Panc1 (cell line): Measurements from ENCODE around the gene ADAM22. TPM values are rescaled to one million over a fixed set of nuclear protein-coding genes. Genes with fewer than 3 reads are reported as not detected.

Source experiments
- ATAC-seq: fragments of 200-7000 bp; cut with Tn5 transposase; 2 replicates; pipeline ENCODE4 v1.9.1; 2020; ENCODE audit warnings: mild to moderate bottlenecking, moderate library complexity
- BruUV-seq: library from RNA; stranded (reverse); fragments of 400-500 nt; replicated peaks from 2 replicates; lab custom pipeline; 2021; lab: Mats Ljungman, UMichigan
- CTCF ChIA-PET: fragments of 300-600 bp; sonication (Branson Sonifier 250); formaldehyde crosslinking; loops from one replicate; lab custom pipeline; 2022; ENCODE audit warnings: antibody characterized with exemption; lab: Charles Lee
- POLR2A ChIA-PET: fragments of 300-600 bp; sonication (Branson Sonifier 250); formaldehyde crosslinking; loops from one replicate; lab custom pipeline; 2022; ENCODE audit warnings: antibody characterized with exemption; lab: Charles Lee
- DNase-seq: peaks from one replicate; pipeline ENCODE4 v3.0.0-alpha.2; 2010; ENCODE audit warnings: low read depth, low spot score
- H3K27ac ChIP-seq: 2 replicates; pipeline ENCODE4 v1.5.1; 2011; ENCODE audit warnings: mild to moderate bottlenecking, low read length, inconsistent platforms
- H3K27me3 ChIP-seq: fragments of 200-500 bp; sonication (Bioruptor generic); 2 replicates; pipeline ENCODE4 v1.6.0; 2014; ENCODE audit warnings: low read length, inconsistent platforms; ENCODE audit not compliant: control insufficient read depth, insufficient read depth
- H3K36me3 ChIP-seq: fragments of 200-500 bp; sonication (Bioruptor generic); 2 replicates; pipeline ENCODE4 v1.5.1; 2014; ENCODE audit warnings: inconsistent platforms, mild to moderate bottlenecking, low read length, moderate library complexity; ENCODE audit not compliant: control insufficient read depth, insufficient read depth
- H3K4me1 ChIP-seq: 2 replicates; pipeline ENCODE4 v1.5.1; 2011; ENCODE audit warnings: inconsistent platforms, mild to moderate bottlenecking, low read length, moderate library complexity; ENCODE audit not compliant: control insufficient read depth, insufficient read depth
- H3K4me3 ChIP-seq, 2 experiments: 2 replicates each; pipeline ENCODE4 v1.5.1; 2011 to 2012; ENCODE audit warnings: low read depth in 2 of 2, low read length in 2 of 2, mild to moderate bottlenecking in 2 of 2, inconsistent platforms in 1 of 2, moderate library complexity in 1 of 2
- H3K9me3 ChIP-seq: fragments of 200-500 bp; sonication (Bioruptor generic); 2 replicates; pipeline ENCODE4 v1.5.1; 2014; ENCODE audit warnings: low read depth, mild to moderate bottlenecking, inconsistent platforms, low read length, moderate library complexity; ENCODE audit not compliant: control insufficient read depth, insufficient read depth
- CTCF ChIP-seq: fragments of 450-650 bp; IDR thresholded peaks from 2 replicates; pipeline ENCODE4 v1.5.1; 2017; ENCODE audit warnings: mild to moderate bottlenecking
- POLR2AphosphoS5 ChIP-seq: IDR thresholded peaks from 2 replicates; pipeline ENCODE4 v1.6.1; 2012; ENCODE audit warnings: mild to moderate bottlenecking, low read depth, low read length, moderate library complexity
- REST ChIP-seq, 2 experiments: IDR thresholded peaks; 2 replicates each; pipeline ENCODE4 v1.6.1; 2011 to 2012; ENCODE audit warnings: low read depth in 2 of 2, control low read depth in 1 of 2, low read length in 1 of 2, mild to moderate bottlenecking in 1 of 2, moderate library complexity in 1 of 2; ENCODE audit not compliant: insufficient read depth in 1 of 2
- SIN3A ChIP-seq: IDR thresholded peaks from 2 replicates; pipeline ENCODE4 v1.6.1; 2012; ENCODE audit warnings: low read depth, mild to moderate bottlenecking, low read length, moderate library complexity, borderline replicate concordance; ENCODE audit not compliant: insufficient read depth
- TCF7L2 ChIP-seq: IDR thresholded peaks from 2 replicates; pipeline ENCODE4 v1.6.1; 2011; ENCODE audit warnings: mild to moderate bottlenecking, low read depth, low read length, inconsistent platforms
- in situ Hi-C: cut with HindIII; loops from 2 replicates; pipeline ENCODE4 v1.10.0; 2016; ENCODE audit warnings: low sequenced_read_pairs, low pct_unique_long_range_greater_than_20kb
- intact Hi-C: fragments of 100-400 bp; cut with micrococcal nuclease; formaldehyde crosslinking; loops from one replicate; pipeline ENCODE4 v1.10.0; 2022; ENCODE audit not compliant: unreplicated experiment
- total RNA-seq: library from RNA; stranded (reverse); gene quantifications from one replicate; pipeline ENCODE4 v1.2.1, GENCODE V29; 2021; ENCODE audit not compliant: unreplicated experiment

Gene ADAM22
- total RNA-seq, 1 experiment from 2014 or later = 4.2 TPM

- in situ Hi-C loops = no loop called here
- ChIA-PET POLR2A (no interaction called here), CTCF (no interaction called here)
- H3K36me3 ChIP-seq = no peaks in the 10 kb centered on the region
- DNase-seq (no peak), ATAC-seq (no peak)
- intact Hi-C loops = no loop called here
- H3K9me3 ChIP-seq = no peaks in the 10 kb centered on the region
- no peak overlapping the region for H3K4me3 ChIP-seq
- TF ChIP-seq REST (IDR thresholded peaks at IDR 0.05; ENCODE audit: insufficient read depth in 1 of 2, low read depth in 2 of 2, low read length in 1 of 2) = no peak
- no peak for TF ChIP-seq CTCF
- TF ChIP-seq SIN3A = no peak
- no peak for TF ChIP-seq POLR2AphosphoS5
- no peak for TF ChIP-seq TCF7L2
- H3K27me3 ChIP-seq = no peaks in the 10 kb centered on the region
- H3K27ac ChIP-seq = no peak overlapping the region
- BruUV-seq = no TSS peak
- H3K4me1 ChIP-seq = no peaks in the 10 kb centered on the region
These were observed 113.0 kb downstream of the ADAM22 start for GRCh38 chr7:88046839-88047573.

- DNase-seq = no peak
- no peak overlapping the region for H3K27ac ChIP-seq
- intact Hi-C loops = no loop called here
- no peaks in the 10 kb centered on the region for H3K27me3 ChIP-seq
- no TSS peak for BruUV-seq
- no peak for TF ChIP-seq REST (IDR thresholded peaks at IDR 0.05; ENCODE audit: insufficient read depth in 1 of 2, low read depth in 2 of 2, low read length in 1 of 2)
- TF ChIP-seq CTCF = no peak
- no peak for TF ChIP-seq TCF7L2
- no peak for TF ChIP-seq POLR2AphosphoS5
- H3K9me3 ChIP-seq = no peaks in the 10 kb centered on the region
- ChIA-PET CTCF (no interaction called here), POLR2A (interaction anchor here (0.7 kb wide), 1 partner anchor 430 kb away, joined by 3 read pairs; the partner anchor contains the start of gene RUNDC3B)
- no peak overlapping the region for H3K4me3 ChIP-seq
- in situ Hi-C loops = no loop called here
- no peaks in the 10 kb centered on the region for H3K36me3 ChIP-seq
- ATAC-seq = no peak
- no peaks in the 10 kb centered on the region for H3K4me1 ChIP-seq
These were observed 123.6 kb downstream of the ADAM22 start for GRCh38 chr7:88057655-88058054.
